Measurements from ENCODE around the gene GGA3. TPM values are rescaled to one million over a fixed set of nuclear protein-coding genes. Genes with fewer than 3 reads are reported as not detected.

Gene GGA3
- total and polyA plus RNA-seq, 11 donors: 13.0 to 31.0 (median 22.4) TPM

DNA sequence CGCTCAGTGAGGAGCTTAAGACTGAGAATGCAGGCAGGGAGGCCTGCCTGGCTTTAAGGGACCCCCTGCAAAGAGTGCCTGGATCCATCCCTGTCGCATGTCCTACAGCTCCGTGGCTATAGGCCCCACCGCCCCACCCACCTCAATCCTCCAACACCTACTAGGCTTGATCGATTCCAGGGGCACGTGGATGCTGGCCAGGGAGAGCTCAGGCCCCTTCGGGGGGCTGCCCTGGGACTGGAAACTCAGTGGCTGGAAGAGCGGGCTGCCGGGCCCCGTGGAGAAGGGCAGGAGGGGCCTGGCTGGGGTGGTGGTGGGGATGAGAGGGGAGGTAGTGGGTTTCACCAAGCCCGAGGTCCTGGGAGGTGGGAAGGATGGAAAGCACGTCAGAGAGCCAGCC, 22.2 kb downstream of the GGA3 start:
- WGBS, 4 donors: 75 to 95% (median 83%) methylated on average over 7 to 12 of the region's 12 CpGs
- DNase-seq: no peak
- H3K36me3 ChIP-seq: peaks cover 0 to 100% (median 98%) of the 10 kb centered on the region in 9 donors
- TF ChIP-seq POLR2A (IDR thresholded peaks at IDR 0.05): no peak
- TF ChIP-seq, protein P1, sequence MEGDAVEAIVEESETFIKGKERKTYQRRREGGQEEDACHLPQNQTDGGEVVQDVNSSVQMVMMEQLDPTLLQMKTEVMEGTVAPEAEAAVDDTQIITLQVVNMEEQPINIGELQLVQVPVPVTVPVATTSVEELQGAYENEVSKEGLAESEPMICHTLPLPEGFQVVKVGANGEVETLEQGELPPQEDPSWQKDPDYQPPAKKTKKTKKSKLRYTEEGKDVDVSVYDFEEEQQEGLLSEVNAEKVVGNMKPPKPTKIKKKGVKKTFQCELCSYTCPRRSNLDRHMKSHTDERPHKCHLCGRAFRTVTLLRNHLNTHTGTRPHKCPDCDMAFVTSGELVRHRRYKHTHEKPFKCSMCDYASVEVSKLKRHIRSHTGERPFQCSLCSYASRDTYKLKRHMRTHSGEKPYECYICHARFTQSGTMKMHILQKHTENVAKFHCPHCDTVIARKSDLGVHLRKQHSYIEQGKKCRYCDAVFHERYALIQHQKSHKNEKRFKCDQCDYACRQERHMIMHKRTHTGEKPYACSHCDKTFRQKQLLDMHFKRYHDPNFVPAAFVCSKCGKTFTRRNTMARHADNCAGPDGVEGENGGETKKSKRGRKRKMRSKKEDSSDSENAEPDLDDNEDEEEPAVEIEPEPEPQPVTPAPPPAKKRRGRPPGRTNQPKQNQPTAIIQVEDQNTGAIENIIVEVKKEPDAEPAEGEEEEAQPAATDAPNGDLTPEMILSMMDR (IDR thresholded peaks at IDR 0.05): no peak
- no peaks in the 10 kb centered on the region for H3K9me3 ChIP-seq
- H3K27ac ChIP-seq: peak overlapping the region in 2 of 12 donors; percentile 11 to 18
- H3K4me1 ChIP-seq: peaks cover 0 to 43% (median 9%) of the 10 kb centered on the region in 12 donors
- no peaks in the 10 kb centered on the region for H3K27me3 ChIP-seq
- H3K4me3 ChIP-seq: no peak overlapping the region
- intact Hi-C loops (cut with DNase I): no loop called here
- peak in 1 of 4 donors; percentile 1 for ATAC-seq

DNA sequence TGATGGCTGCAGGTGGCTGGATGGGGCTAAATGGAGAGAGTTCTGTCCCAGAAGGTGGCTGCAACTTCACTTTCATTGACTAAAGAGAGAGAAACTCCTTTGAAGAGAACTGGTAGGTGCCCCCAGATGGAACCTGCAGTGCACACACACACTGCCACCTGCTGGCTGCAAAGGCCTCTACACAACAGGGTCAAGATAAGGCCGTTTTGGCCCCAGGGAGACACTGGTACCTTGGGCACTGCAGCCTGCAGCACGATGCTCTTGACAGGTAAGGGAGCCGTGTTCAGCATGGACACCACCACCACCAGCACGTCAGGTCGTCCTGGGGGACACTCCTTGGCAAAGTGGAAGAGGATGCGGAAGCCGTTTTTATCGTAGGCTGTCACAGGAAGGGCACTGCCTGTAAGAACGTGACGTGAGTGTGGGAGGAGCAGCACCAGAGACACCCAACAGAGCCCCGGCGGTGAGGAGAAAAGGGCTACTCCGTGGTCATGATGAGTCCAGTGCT, 22.7 kb downstream of the GGA3 start:
- TF ChIP-seq POLR2A (IDR thresholded peaks at IDR 0.05): no peak
- TF ChIP-seq, protein P1 (IDR thresholded peaks at IDR 0.05): peak; percentile 64 to 84 (median 78)
- intact Hi-C loops (cut with DNase I): no loop called here
- Histone ChIP-seq H3K4me1 (peaks cover 0 to 41% (median 9%) of the 10 kb centered on the region in 12 donors), H3K27me3 (no peaks in the 10 kb centered on the region), H3K27ac (peak overlapping the region in 3 of 12 donors; percentile 11 to 56 (median 14)), H3K36me3 (peaks cover 0 to 100% (median 97%) of the 10 kb centered on the region in 9 donors), H3K9me3 (no peaks in the 10 kb centered on the region), H3K4me3 (no peak overlapping the region)
- 39 to 45% (median 41%) methylated on average over 12 to 13 of the region's 13 CpGs for WGBS, 4 donors
- DNase-seq (peak; percentile 48 to 79 (median 49)), ATAC-seq (peak; percentile 45 to 66 (median 56))

DNA sequence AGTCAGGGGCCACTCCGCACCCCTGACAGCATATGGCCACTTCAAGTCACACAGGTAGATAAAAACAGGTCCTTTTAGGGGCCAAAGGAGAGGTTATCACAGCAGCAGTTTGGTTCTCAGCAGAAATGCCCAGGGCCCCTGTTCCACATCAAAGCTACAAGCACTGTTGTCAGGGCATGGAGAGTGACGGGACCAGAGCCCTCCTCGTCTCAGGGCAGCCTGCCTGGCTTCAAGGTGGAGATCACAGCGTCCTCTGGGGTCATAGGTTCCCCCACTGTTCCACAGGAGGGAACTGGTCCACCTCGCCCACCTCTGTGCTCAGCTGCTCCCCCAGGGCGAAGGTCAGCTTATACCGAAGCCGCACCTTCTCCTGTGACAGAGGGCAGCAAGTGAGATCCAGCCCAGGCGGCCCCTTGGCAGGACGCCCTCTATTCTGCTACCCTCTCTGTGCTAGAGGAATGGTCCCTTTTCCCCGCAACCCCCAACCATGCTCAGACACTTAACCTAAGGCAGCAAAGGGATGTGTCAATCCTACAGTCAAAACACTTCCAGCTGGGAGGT, 23.3 kb downstream of the GGA3 start:
- no peaks in the 10 kb centered on the region for H3K9me3 ChIP-seq
- 77 to 91% (median 80%) methylated on average over 7 to 11 of the region's 11 CpGs for WGBS, 4 donors
- ATAC-seq (peak in 1 of 4 donors; percentile 3), DNase-seq (no peak)
- TF ChIP-seq, protein P1 (IDR thresholded peaks at IDR 0.05): no peak
- no peak for TF ChIP-seq POLR2A (IDR thresholded peaks at IDR 0.05)
- H3K4me1 ChIP-seq: peaks cover 0 to 38% (median 9%) of the 10 kb centered on the region in 12 donors
- peak overlapping the region in 3 of 12 donors; percentile 11 to 56 (median 14) for H3K27ac ChIP-seq
- no peaks in the 10 kb centered on the region for H3K27me3 ChIP-seq
- peaks cover 0 to 100% (median 97%) of the 10 kb centered on the region in 9 donors for H3K36me3 ChIP-seq
- intact Hi-C loops (cut with DNase I): no loop called here
- no peak overlapping the region for H3K4me3 ChIP-seq

DNA sequence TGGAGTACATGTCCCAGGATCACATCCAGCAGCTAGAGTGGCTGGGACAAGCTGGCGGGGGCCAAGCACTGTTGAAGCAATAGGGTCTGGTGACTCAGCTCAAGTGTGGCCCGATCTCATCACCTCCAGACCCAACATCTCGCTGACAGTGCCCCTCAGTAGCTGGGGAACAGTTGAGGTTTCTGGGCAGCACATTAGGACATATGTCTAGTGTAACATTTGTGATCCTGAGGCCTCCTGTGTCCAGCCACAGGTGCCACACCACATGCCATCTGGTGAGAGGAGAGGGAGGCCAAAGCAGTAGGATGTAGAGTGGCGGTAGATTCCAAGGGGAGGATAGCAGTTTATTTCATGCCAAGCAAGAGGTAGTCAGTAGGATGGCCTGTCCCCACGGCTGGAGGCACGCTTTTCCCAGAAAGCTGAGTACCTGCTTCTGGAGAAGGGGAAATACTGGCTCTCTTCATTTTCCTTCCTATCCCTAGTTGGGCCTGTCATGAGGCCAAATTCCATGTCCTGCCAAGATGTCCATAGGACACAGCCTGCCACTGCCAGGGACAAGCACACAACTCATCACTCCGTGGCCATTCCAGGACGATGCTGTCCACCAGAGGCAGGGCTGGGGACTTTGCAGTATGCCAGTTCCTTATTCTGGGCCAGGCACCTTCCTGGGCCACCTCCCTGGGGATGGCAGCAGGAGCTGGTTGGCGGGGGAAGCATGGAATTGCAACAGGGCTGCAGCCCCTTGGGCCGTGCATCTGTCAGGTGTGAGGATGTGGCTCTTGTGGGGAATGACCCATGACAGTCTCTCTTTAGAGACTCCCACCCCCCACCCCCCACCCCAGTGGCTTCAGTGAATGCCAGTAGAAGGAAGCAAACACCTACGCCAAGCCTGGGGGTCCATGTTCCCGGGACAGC, 24.0 kb downstream of the GGA3 start:
- ATAC-seq: peak; percentile 44 to 73 (median 51)
- no peaks in the 10 kb centered on the region for H3K27me3 ChIP-seq
- peaks cover 0 to 100% (median 97%) of the 10 kb centered on the region in 9 donors for H3K36me3 ChIP-seq
- peaks cover 0 to 31% (median 9%) of the 10 kb centered on the region in 12 donors for H3K4me1 ChIP-seq
- H3K9me3 ChIP-seq: no peaks in the 10 kb centered on the region
- H3K27ac ChIP-seq: peak overlapping the region in 4 of 12 donors; percentile 3 to 56 (median 16)
- DNase-seq: peak in 2 of 5 donors; percentile 51 to 56
- TF ChIP-seq POLR2A (IDR thresholded peaks at IDR 0.05): no peak
- TF ChIP-seq, protein P1 (IDR thresholded peaks at IDR 0.05): no peak
- 59 to 65% (median 63%) methylated on average over 12 of the region's 12 CpGs for WGBS, 4 donors
- H3K4me3 ChIP-seq: no peak overlapping the region
- intact Hi-C loops (cut with DNase I): no loop called here

Data from heart left ventricle (tissue), 16 donors.